ENCODE results near the gene ZNF831.

ZNF831 gene

GRCh38 chr20:59217173-59217572, 53.6 kb downstream of the ZNF831 start:
- no peak for DNase-seq

GRCh38 chr20:59217794-59218280, 54.2 kb downstream of the ZNF831 start:
- DNase-seq, result no peak

DNA sequence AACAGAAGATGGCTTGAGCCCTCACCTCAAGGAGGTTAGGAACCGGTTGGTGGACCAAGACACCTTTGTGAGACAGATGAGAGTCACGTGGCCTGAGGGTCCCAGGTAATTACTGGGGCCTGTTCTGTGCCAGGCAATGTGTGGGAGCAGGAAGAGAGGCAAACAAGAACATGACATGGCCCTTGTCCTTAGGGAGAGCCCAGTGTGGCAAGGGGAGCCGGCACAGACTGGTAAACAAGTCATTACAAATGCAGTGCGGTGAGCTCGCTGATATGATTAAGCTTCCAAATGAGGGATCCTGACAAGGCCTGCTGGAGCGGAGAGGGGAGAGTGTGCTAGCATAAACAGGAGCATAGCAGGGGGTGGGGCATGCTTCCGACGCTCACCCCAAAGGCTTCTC, 55.6 kb downstream of the ZNF831 start:
- DNase-seq, result no peak

DNA sequence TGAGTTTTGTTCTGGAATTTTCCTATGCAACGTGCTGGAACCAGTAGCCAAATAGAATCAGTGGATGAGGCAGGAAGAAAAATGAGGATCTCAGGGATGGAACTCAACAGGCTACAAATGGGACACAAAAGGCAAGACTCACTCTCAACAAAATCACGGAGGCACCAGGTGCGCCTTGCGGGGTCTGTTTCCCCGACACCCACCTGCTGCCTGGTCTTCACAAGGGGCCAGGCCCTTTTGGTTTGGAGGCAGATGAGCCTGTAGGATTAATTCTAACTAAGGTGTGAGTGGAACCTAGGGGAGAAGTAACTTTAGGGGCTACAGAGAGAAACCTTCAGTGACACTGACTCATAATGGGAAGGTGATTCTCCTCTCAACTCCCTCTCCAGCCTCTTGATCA, 56.5 kb downstream of the ZNF831 start:
- DNase-seq, result no peak

GRCh38 chr20:59221049-59221706, 57.6 kb downstream of the ZNF831 start:
- DNase-seq, result no peak

DNA sequence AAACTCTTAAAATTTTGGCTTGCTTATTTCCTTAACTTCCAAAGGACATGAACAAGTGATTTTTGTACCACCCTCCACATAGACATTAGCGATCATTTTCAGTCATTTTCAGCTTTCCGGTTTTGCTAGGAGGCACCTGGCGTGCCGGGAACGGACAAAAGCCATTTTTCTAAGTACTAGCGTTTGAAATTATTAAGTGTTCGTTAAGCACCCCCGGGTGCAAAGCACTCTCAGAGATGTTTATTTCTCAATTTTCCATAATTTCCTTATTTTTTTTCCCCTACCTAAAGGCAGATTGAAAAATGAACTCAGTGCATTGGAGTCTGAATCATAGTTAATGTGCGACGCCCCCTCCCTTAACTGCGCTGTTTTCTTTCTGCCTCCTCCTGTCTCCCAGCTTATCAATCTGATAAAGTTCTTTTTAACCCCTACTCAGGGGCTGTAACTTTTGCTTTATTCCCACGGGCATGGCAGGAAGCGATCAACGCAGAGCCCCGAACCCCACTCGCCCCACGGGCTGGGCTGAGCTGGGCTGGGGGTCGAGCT, 58.2 kb downstream of the ZNF831 start:
- no peak for DNase-seq

DNA sequence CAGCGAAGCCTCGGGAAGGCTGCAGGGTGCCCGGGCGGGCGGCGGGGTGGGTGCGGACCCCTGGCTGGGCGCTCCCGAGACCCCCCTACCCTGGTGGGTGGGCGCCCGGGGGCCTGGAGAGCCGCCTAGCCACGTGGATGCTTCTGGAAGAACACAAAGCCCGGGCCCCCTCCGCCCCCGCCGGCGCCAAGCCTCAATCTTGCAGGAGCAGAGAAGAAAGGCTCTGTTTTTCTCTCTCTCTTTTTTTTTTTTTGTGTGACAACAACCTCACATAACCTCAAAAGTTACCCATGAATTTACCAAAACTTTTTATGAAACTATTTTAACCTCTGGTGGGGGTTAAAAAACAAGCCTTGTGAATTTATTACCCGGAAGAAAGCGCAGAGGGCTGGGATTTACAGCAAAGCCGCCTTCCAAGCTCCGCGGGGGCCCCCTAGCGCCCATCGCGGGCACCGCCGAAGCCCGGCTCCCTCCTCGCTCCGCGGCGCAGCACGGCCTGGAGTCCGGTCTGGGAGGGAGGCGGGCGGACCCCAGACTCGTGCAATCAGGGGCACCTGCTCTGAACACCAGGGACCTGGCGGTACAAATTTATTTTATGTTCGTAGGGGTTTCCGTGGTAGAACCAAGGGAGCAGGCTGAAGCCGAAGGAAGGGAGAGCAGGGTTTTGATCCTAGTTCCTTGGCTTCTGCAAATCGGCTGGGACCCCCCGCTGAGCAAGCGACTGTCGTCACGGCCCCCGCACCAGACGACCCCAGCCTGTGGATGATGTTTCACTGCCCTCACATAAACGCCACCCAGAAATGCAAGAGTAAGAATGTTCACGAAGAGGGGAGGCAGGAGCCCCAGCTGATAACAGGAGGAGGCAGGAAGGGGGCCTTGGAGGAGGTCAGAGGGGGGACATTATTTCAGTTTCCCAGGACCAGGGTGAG, 58.9 kb downstream of the ZNF831 start:
- peak; percentile 90 to 92 for DNase-seq

DNA sequence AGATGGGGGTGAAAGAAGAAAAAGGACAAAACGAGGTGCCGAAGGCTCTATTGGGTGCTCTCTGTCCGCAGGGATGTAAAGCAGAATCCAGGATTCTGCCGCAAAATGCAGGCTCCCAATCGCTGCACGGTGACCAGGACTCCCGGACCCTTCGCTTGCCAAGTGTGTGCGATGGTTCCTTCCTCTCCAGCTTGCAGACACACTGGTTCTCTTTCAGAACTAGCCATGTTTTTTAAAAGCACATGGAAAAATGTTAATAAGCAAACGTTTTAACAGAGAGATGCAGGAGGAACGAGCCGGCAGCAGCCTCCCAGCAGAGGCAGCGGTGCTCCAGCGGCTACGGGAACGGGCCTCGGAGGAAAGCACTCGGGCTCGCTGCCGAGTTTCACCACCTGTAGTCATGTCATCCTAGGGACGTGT, 59.6 kb downstream of the ZNF831 start:
- DNase-seq, result no peak

DNA sequence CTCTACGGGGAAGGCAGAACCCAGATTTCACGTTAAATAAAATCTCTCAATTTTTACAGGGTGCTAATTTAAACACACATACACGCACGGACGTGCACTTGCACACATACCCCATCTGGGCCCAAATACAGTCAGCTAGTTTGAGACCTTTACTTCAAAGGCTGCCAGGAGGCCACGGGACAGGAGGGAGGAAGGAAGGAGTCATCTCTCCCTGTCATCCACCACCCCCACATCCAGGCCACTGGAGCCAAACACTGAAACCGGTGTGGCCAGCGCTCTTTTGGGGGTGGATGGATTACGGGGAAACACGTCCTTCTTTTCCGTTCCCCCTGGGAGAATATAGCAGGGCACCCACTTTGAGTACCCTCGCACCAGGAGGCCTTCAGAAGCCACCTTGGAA, 60.1 kb downstream of the ZNF831 start:
- no peak for DNase-seq

DNA sequence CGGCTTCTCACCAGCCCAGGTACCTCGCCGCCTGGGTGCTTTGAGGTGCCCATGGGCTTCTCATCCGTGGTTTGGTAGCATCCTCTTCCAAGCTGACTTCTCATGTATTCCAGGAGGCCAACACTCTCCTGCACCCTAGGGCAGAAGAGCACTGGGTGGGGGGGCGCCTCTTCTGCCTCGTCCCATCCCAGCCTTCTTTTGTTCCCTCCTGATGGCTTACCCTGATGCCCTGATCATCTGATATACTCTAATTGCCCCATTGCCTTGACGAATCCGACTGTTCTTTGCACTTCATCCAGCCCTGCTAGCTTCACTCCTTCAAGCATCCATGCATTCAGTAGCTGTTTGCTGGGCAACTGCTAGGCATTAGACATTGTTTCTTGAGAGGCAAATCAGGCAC, 60.6 kb downstream of the ZNF831 start:
- no peak for DNase-seq

- DNase-seq, result no peak
These were observed 66.8 kb downstream of the ZNF831 start for GRCh38 chr20:59230385-59230784.

GRCh38 chr20:59231124-59231804, 67.6 kb downstream of the ZNF831 start:
- DNase-seq, result no peak

- DNase-seq, result no peak
These were observed 69.0 kb downstream of the ZNF831 start for GRCh38 chr20:59232618-59233017.

DNA sequence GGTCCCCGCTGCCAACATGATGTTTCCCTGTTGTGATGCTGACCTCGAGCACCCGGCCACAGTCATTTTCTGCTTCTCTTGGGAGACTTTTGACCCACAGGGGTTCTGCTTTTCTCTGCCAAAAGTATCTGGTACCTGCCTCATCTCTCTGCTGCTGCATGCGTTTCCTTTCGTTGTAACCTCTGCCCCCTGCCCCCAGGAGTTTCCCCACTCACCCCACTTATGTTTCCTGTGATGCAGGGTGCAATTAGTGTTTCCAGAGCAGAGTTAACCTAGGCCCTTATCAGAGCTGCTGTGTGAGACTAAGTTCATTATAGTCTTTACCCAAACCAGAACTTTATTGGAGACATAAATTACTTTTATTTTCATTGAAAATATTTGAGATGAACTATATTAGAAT, 71.6 kb downstream of the ZNF831 start:
- no peak for DNase-seq

- DNase-seq, result no peak
These were observed 76.4 kb downstream of the ZNF831 start for GRCh38 chr20:59240006-59240405.

DNA sequence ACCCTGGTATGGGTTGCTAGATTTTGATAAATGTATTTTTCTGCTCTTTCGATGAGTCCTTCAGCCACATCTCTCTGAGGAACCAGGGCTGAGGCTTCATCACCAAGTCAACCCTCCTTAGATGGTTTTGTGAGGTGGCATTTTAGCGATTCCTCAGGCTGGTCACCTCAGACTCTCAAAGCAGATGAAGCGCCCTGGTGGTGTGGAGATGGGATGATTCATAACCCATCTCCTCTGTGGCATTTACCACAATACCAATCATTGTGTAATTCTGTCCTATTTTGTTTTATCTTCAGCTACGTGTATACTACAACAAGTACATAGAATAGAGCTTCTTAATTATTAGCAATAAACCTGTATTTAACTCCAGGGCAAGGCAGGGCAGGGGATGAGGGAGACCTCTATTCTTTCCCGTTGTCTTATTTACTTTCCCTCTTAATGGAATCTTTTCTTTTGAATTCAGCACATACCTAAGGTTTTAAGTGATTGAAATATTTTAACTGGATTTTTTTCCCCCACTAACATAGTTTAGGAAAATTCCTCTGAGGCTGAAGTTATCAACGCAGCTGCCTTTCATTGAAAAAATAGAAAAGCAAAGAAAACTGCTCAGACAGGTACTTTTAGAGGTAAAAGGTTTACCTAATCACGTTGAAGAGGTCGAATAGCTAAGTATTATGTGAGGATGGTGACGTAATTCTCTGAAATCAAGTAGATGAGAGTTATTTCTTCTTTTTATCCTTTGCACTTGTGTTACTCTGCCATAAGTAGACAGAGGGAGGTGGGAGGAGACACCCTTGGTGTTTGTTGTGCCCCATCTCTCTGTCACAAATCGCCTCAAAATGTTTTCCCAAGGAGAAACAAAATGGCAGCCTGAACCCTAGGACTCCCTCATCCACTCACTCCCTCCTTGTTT, 79.3 kb downstream of the ZNF831 start:
- DNase-seq, result peak in 1 of 2 donors; percentile 15

DNA sequence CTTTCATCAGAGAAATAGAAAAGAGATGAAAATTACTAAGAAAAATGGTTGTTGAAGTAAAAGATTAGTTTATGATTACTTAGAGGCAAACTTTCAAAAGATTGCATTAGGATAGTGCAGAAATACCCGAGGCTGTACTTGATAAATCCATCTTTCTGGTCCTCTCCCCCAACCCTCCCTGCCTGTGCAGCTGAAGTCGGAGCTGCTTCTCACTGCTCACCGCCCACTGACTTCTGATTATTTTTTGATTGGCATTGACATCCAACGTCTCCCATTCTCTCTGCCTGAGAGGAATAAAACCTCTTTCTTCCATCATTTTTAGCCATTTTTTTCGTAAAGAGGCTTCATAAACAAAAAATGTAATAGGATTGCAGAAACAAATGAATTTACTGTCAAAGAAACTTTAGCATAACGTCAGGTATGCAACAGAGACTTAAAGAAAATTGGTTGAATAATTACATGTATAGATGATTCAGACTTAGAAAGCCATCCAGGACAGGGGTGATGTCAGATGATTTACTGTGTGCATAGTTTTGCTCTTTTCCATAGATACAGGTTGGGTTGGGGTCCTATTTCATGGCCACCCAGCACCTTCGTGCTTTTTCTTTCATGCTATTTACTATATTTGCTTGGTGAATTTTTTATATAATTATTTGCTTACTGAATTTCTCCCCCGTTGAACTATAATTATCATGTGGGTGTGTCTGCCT, 83.2 kb downstream of the ZNF831 start:
- DNase-seq, result no peak

DNA sequence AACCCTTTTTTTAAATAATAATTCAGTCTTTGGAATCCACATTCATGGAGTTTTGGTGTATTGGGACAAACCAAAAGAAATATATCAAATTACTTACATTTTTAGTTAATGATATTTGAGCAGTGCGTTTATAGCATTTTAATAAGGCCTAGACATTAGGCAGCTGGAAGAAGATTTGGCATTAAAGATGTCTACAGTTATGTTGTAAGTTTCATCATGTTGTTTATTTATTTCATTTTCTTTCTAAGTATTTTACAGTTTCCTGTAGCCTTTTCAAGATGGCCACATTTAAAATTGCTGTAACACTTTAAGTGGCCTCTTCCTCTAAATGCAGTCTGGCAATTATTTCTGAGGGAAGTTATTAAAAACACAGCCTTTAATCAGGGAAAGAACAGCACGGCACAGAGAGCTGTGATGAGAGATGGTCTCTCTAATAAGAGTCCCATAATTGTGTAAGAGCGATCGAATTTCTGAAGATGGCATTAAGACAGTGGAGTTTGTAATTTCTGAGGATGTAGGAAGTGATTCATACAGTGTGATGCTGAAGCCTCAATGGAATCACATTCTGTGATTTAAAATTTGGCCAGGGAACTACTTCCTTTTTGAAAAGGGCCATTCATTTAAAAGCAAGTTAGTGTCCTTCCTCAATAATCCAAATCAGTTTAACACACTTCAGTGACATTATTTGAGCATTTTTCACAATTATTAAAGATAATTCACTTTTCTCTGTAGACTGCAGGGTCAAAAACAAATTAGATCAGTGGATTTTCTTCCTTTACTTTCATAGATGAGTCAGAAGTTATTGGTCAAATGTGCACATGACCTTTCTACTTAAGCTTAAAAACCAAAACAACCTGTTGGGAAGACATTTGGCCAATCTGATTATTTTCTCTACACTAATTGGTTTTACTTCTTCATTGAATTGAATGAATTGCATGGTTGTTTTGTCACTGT, 84.4 kb downstream of the ZNF831 start:
- DNase-seq, result no peak

DNA sequence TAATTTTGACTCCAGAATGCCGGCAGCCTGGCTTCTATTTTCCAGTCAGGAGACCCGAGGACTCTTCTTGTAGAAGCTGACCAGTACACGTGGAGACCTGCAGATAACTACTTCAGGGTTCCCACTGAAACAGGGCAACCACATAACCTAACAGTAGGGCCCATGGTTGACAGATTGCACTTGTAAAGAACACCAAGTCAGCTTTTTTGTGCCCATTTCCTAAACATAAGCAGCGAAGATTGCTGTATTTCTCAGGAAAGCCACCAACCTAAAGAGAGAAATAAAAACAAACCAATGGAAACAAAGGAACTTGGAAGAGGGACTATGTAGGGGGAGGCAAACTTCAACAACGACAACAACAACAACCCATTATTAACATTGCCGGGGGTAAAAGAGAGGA, 86.7 kb downstream of the ZNF831 start:
- no peak for DNase-seq

GRCh38 chr20:59253325-59253724, 89.7 kb downstream of the ZNF831 start:
- no peak for DNase-seq
